ENCODE data around the gene ABCC6.

ABCC6 gene

GRCh38 chr16:16141141-16141540, 82.2 kb downstream of the ABCC6 start:
- H2AFZ ChIP-seq = no peak overlapping the region
- no peak for TF ChIP-seq CTCF (IDR thresholded peaks at IDR 0.05)
- no peaks in the 10 kb centered on the region for H3K36me3 ChIP-seq (ENCODE audit: control insufficient read depth, insufficient read depth, low read length)
- no peak overlapping the region for H3K27ac ChIP-seq
- no peak overlapping the region for H3K4me3 ChIP-seq (ENCODE audit: low read depth, low read length)
- no peak overlapping the region for H3K4me2 ChIP-seq (ENCODE audit: low read length)
- H3K79me2 ChIP-seq = no peaks in the 10 kb centered on the region
- no peaks in the 10 kb centered on the region for H3K27me3 ChIP-seq (ENCODE audit: control insufficient read depth, insufficient read depth, low read length)
- H3K4me1 ChIP-seq = no peaks in the 10 kb centered on the region
- H3K9ac ChIP-seq = no peak overlapping the region
- no peaks in the 10 kb centered on the region for H3K9me3 ChIP-seq (ENCODE audit: control insufficient read depth, low read length)

GRCh38 chr16:16140537-16140936, 82.8 kb downstream of the ABCC6 start:
- no peaks in the 10 kb centered on the region for H3K9me3 ChIP-seq (ENCODE audit: control insufficient read depth, low read length)
- H3K79me2 ChIP-seq = no peaks in the 10 kb centered on the region
- no peak overlapping the region for H2AFZ ChIP-seq
- TF ChIP-seq CTCF (IDR thresholded peaks at IDR 0.05) = no peak
- no peak overlapping the region for H3K27ac ChIP-seq
- no peaks in the 10 kb centered on the region for H3K4me1 ChIP-seq
- H3K4me2 ChIP-seq (ENCODE audit: low read length) = no peak overlapping the region
- H3K36me3 ChIP-seq (ENCODE audit: control insufficient read depth, insufficient read depth, low read length) = no peaks in the 10 kb centered on the region
- no peak overlapping the region for H3K9ac ChIP-seq
- no peak overlapping the region for H3K4me3 ChIP-seq (ENCODE audit: low read depth, low read length)
- no peaks in the 10 kb centered on the region for H3K27me3 ChIP-seq (ENCODE audit: control insufficient read depth, insufficient read depth, low read length)

GRCh38 chr16:16139806-16140205, 83.5 kb downstream of the ABCC6 start:
- Histone ChIP-seq H3K27me3 (ENCODE audit: control insufficient read depth, insufficient read depth, low read length) (no peaks in the 10 kb centered on the region), H3K4me2 (ENCODE audit: low read length) (no peak overlapping the region), H3K9me3 (ENCODE audit: control insufficient read depth, low read length) (no peaks in the 10 kb centered on the region), H3K36me3 (ENCODE audit: control insufficient read depth, insufficient read depth, low read length) (no peaks in the 10 kb centered on the region), H3K4me1 (no peaks in the 10 kb centered on the region), H2AFZ (no peak overlapping the region), H3K9ac (no peak overlapping the region), H3K27ac (no peak overlapping the region), H3K4me3 (ENCODE audit: low read depth, low read length) (no peak overlapping the region), H3K79me2 (no peaks in the 10 kb centered on the region)
- no peak for TF ChIP-seq CTCF (IDR thresholded peaks at IDR 0.05)

- Histone ChIP-seq H3K4me1 (no peaks in the 10 kb centered on the region), H2AFZ (no peak overlapping the region), H3K27ac (no peak overlapping the region), H3K79me2 (no peaks in the 10 kb centered on the region), H3K36me3 (ENCODE audit: control insufficient read depth, insufficient read depth, low read length) (no peaks in the 10 kb centered on the region), H3K9me3 (ENCODE audit: control insufficient read depth, low read length) (no peaks in the 10 kb centered on the region), H3K4me3 (ENCODE audit: low read depth, low read length) (no peak overlapping the region), H3K9ac (no peak overlapping the region), H3K4me2 (ENCODE audit: low read length) (no peak overlapping the region), H3K27me3 (ENCODE audit: control insufficient read depth, insufficient read depth, low read length) (no peaks in the 10 kb centered on the region)
- no peak for TF ChIP-seq CTCF (IDR thresholded peaks at IDR 0.05)
Observed at GRCh38 chr16:16139061-16139460, 84.2 kb downstream of the ABCC6 start.

GRCh38 chr16:16138034-16138635, 85.2 kb downstream of the ABCC6 start:
- H3K27me3 ChIP-seq (ENCODE audit: control insufficient read depth, insufficient read depth, low read length) = no peaks in the 10 kb centered on the region
- no peaks in the 10 kb centered on the region for H3K79me2 ChIP-seq
- no peak overlapping the region for H3K4me2 ChIP-seq (ENCODE audit: low read length)
- H3K27ac ChIP-seq = no peak overlapping the region
- H3K9ac ChIP-seq = no peak overlapping the region
- TF ChIP-seq CTCF (IDR thresholded peaks at IDR 0.05) = no peak
- H3K4me3 ChIP-seq (ENCODE audit: low read depth, low read length) = no peak overlapping the region
- H2AFZ ChIP-seq = no peak overlapping the region
- H3K4me1 ChIP-seq = no peaks in the 10 kb centered on the region
- no peaks in the 10 kb centered on the region for H3K36me3 ChIP-seq (ENCODE audit: control insufficient read depth, insufficient read depth, low read length)
- no peaks in the 10 kb centered on the region for H3K9me3 ChIP-seq (ENCODE audit: control insufficient read depth, low read length)
